ENCODE measurements around the gene PCDHGB1. TPM values are rescaled to one million over a fixed set of nuclear protein-coding genes. Genes with fewer than 3 reads are reported as not detected.
"Not testable (repeated sequence)": the region's sequence is repeated elsewhere in the genome, so short reads cannot be mapped to it uniquely, and the experiment has no call there.

PCDHGB1 gene
- total RNA-seq, 1 experiment from 2014 or later, result 14.0 TPM

GRCh38 chr5:141369994-141370848, 20.3 kb downstream of the PCDHGB1 start, which contains the start of gene PCDHGB3:
TSS of gene PCDHGB3 (plus strand) at chr5:141370242. CDS start at chr5:141370395, 153 bp downstream.
- Histone ChIP-seq H3K36me3 (ENCODE audit: insufficient read depth, low read length) (peaks cover 47% of the 10 kb centered on the region), H3K9me3 (ENCODE audit: low read length) (peaks cover 47% of the 10 kb centered on the region), H3K79me2 (ENCODE audit: low read length) (peaks cover 51% of the 10 kb centered on the region), H3K4me2 (ENCODE audit: low read depth, low read length, poor library complexity, severe bottlenecking) (peak within 1 kb of the TSS; percentile 78), H3K4me3 (ENCODE audit: low read length) (peak within 1 kb of the TSS; percentile 62), H3K4me1 (ENCODE audit: low read length) (peaks cover 26% of the 10 kb centered on the region), H4K20me1 (ENCODE audit: insufficient read depth, low read depth, low read length) (no peaks in the 10 kb centered on the region), H3K27me3 (ENCODE audit: low read length) (no peaks in the 10 kb centered on the region), H3K9ac (ENCODE audit: low read length) (peak within 1 kb of the TSS; percentile 72), H2AFZ (ENCODE audit: low read length) (peak within 1 kb of the TSS; percentile 31), H3K27ac (ENCODE audit: low read length) (peak within 1 kb of the TSS; percentile 81), H3K9me2 (replicated peaks; ENCODE audit: insufficient read depth, low read length) (no peaks in the 10 kb centered on the region)
- DNase-seq, result peak; percentile 95

- Histone ChIP-seq H3K79me2 (ENCODE audit: low read length) (peaks cover 54% of the 10 kb centered on the region), H3K27ac (ENCODE audit: low read length) (no peak overlapping the region), H4K20me1 (ENCODE audit: insufficient read depth, low read depth, low read length) (no peaks in the 10 kb centered on the region), H3K9me2 (replicated peaks; ENCODE audit: insufficient read depth, low read length) (no peaks in the 10 kb centered on the region), H2AFZ (ENCODE audit: low read length) (no peak overlapping the region), H3K9me3 (ENCODE audit: low read length) (peaks cover 50% of the 10 kb centered on the region), H3K9ac (ENCODE audit: low read length) (no peak overlapping the region), H3K36me3 (ENCODE audit: insufficient read depth, low read length) (peaks cover 47% of the 10 kb centered on the region), H3K4me2 (ENCODE audit: low read depth, low read length, poor library complexity, severe bottlenecking) (no peak overlapping the region), H3K4me1 (ENCODE audit: low read length) (peaks cover 26% of the 10 kb centered on the region), H3K27me3 (ENCODE audit: low read length) (no peaks in the 10 kb centered on the region), H3K4me3 (ENCODE audit: low read length) (peak overlapping the region; percentile 17; the same call in 1 of the 2 replicates)
- DNase-seq, result no peak
Measured at GRCh38 chr5:141371572-141372475, 21.9 kb downstream of the PCDHGB1 start.

GRCh38 chr5:141373673-141374317, 23.9 kb downstream of the PCDHGB1 start, which contains the start of gene PCDHGA6:
TSS of gene PCDHGA6 (plus strand) at chr5:141373891. CDS start at chr5:141374084, 193 bp downstream.
- Histone ChIP-seq H3K79me2 (ENCODE audit: low read length) (peaks cover 65% of the 10 kb centered on the region), H3K27me3 (ENCODE audit: low read length) (no peaks in the 10 kb centered on the region), H3K27ac (ENCODE audit: low read length) (no peak within 1 kb of the TSS), H3K4me2 (ENCODE audit: low read depth, low read length, poor library complexity, severe bottlenecking) (no peak within 1 kb of the TSS), H2AFZ (ENCODE audit: low read length) (no peak within 1 kb of the TSS), H3K36me3 (ENCODE audit: insufficient read depth, low read length) (peaks cover 59% of the 10 kb centered on the region), H3K9me2 (replicated peaks; ENCODE audit: insufficient read depth, low read length) (no peaks in the 10 kb centered on the region), H3K4me3 (ENCODE audit: low read length) (0 out of 2 replicates have a peak within 1 kb of the TSS, but pooled peaks have one; percentile 17), H3K9me3 (ENCODE audit: low read length) (peaks cover 59% of the 10 kb centered on the region), H3K4me1 (ENCODE audit: low read length) (peaks cover 18% of the 10 kb centered on the region), H3K9ac (ENCODE audit: low read length) (no peak within 1 kb of the TSS), H4K20me1 (ENCODE audit: insufficient read depth, low read depth, low read length) (no peaks in the 10 kb centered on the region)
- no peak for DNase-seq

GRCh38 chr5:141374627-141375026, 24.7 kb downstream of the PCDHGB1 start:
- no peak overlapping the region for H3K9ac ChIP-seq (ENCODE audit: low read length)
- H2AFZ ChIP-seq (ENCODE audit: low read length), result no peak overlapping the region
- peaks cover 10% of the 10 kb centered on the region for H3K4me1 ChIP-seq (ENCODE audit: low read length)
- no peak overlapping the region for H3K4me3 ChIP-seq (ENCODE audit: low read length)
- no peak overlapping the region for H3K27ac ChIP-seq (ENCODE audit: low read length)
- no peaks in the 10 kb centered on the region for H3K27me3 ChIP-seq (ENCODE audit: low read length)
- no peak for DNase-seq
- no peaks in the 10 kb centered on the region for H4K20me1 ChIP-seq (ENCODE audit: insufficient read depth, low read depth, low read length)
- H3K9me2 ChIP-seq (replicated peaks; ENCODE audit: insufficient read depth, low read length), result no peaks in the 10 kb centered on the region
- H3K36me3 ChIP-seq (ENCODE audit: insufficient read depth, low read length), result peaks cover 67% of the 10 kb centered on the region
- H3K79me2 ChIP-seq (ENCODE audit: low read length), result peaks cover 72% of the 10 kb centered on the region
- H3K9me3 ChIP-seq (ENCODE audit: low read length), result peaks cover 61% of the 10 kb centered on the region
- H3K4me2 ChIP-seq (ENCODE audit: low read depth, low read length, poor library complexity, severe bottlenecking), result no peak overlapping the region

- H3K27me3 ChIP-seq (ENCODE audit: low read length); H3K9me2 ChIP-seq (replicated peaks; ENCODE audit: insufficient read depth, low read length); H4K20me1 ChIP-seq (ENCODE audit: insufficient read depth, low read depth, low read length); H3K4me3 ChIP-seq (ENCODE audit: low read length); H3K9ac ChIP-seq (ENCODE audit: low read length); H3K4me1 ChIP-seq (ENCODE audit: low read length); H3K4me2 ChIP-seq (ENCODE audit: low read depth, low read length, poor library complexity, severe bottlenecking); H3K27ac ChIP-seq (ENCODE audit: low read length); H2AFZ ChIP-seq (ENCODE audit: low read length); DNase-seq: not testable (repeated sequence)
- peaks cover 68% of the 10 kb centered on the region for H3K9me3 ChIP-seq (ENCODE audit: low read length)
- H3K36me3 ChIP-seq (ENCODE audit: insufficient read depth, low read length), result peaks cover 71% of the 10 kb centered on the region
- peaks cover 71% of the 10 kb centered on the region for H3K79me2 ChIP-seq (ENCODE audit: low read length)
Measured at GRCh38 chr5:141375444-141376155, 25.7 kb downstream of the PCDHGB1 start.

- Histone ChIP-seq H3K9ac (ENCODE audit: low read length) (no peak within 1 kb of the TSS), H3K4me2 (ENCODE audit: low read depth, low read length, poor library complexity, severe bottlenecking) (no peak within 1 kb of the TSS), H3K4me1 (ENCODE audit: low read length) (no peaks in the 10 kb centered on the region), H4K20me1 (ENCODE audit: insufficient read depth, low read depth, low read length) (no peaks in the 10 kb centered on the region), H3K9me3 (ENCODE audit: low read length) (peaks cover 39% of the 10 kb centered on the region), H3K4me3 (ENCODE audit: low read length) (peak within 1 kb of the TSS; percentile 18; the same call in 1 of the 2 replicates), H2AFZ (ENCODE audit: low read length) (no peak within 1 kb of the TSS), H3K27me3 (ENCODE audit: low read length) (no peaks in the 10 kb centered on the region), H3K9me2 (replicated peaks; ENCODE audit: insufficient read depth, low read length) (no peaks in the 10 kb centered on the region), H3K36me3 (ENCODE audit: insufficient read depth, low read length) (peaks cover 63% of the 10 kb centered on the region), H3K79me2 (ENCODE audit: low read length) (peaks cover 37% of the 10 kb centered on the region), H3K27ac (ENCODE audit: low read length) (no peak within 1 kb of the TSS)
- DNase-seq, result no peak
Measured at GRCh38 chr5:141382469-141383294, 32.8 kb downstream of the PCDHGB1 start, which contains the start of gene PCDHGA7. TSS of gene PCDHGA7 (plus strand) at chr5:141382742. CDS start at chr5:141382900, 158 bp downstream.

- Histone ChIP-seq H3K4me2 (ENCODE audit: low read depth, low read length, poor library complexity, severe bottlenecking) (no peak overlapping the region), H3K27me3 (ENCODE audit: low read length) (no peaks in the 10 kb centered on the region), H3K9me3 (ENCODE audit: low read length) (peaks cover 40% of the 10 kb centered on the region)
Measured at GRCh38 chr5:141383345-141383744, 33.4 kb downstream of the PCDHGB1 start.

More at GRCh38 chr5:141383345-141383744, 33.4 kb downstream of the PCDHGB1 start:
- no peak overlapping the region for H3K27ac ChIP-seq (ENCODE audit: low read length)
- no peaks in the 10 kb centered on the region for H3K9me2 ChIP-seq (replicated peaks; ENCODE audit: insufficient read depth, low read length)
- DNase-seq, result no peak
- no peaks in the 10 kb centered on the region for H3K4me1 ChIP-seq (ENCODE audit: low read length)
- H4K20me1 ChIP-seq (ENCODE audit: insufficient read depth, low read depth, low read length), result no peaks in the 10 kb centered on the region
- H3K4me3 ChIP-seq (ENCODE audit: low read length), result peak overlapping the region; percentile 18; the same call in 1 of the 2 replicates
- H3K79me2 ChIP-seq (ENCODE audit: low read length), result peaks cover 33% of the 10 kb centered on the region
- H2AFZ ChIP-seq (ENCODE audit: low read length), result no peak overlapping the region
- H3K9ac ChIP-seq (ENCODE audit: low read length), result no peak overlapping the region
- H3K36me3 ChIP-seq (ENCODE audit: insufficient read depth, low read length), result peaks cover 62% of the 10 kb centered on the region

Measured in Karpas-422 (cell line).